AG09309 (cell line): ENCODE measurements around the gene CDHR3.

ENCODE experiments used
- DNase-seq: peaks from one replicate; pipeline ENCODE4 v3.0.0-alpha.2; 2010; ENCODE audit warnings: low read depth
- H3K4me3 ChIP-seq: 2 replicates; pipeline ENCODE4 v1.5.1; 2011; ENCODE audit warnings: mild to moderate bottlenecking, low read depth, low read length, moderate library complexity; ENCODE audit not compliant: control insufficient read depth
- TF ChIP-seq, protein P1 (sequence below): IDR thresholded peaks from 2 replicates; pipeline ENCODE4 v1.5.1; 2011; ENCODE audit warnings: mild to moderate bottlenecking, low read depth, low read length, inconsistent platforms; ENCODE audit not compliant: insufficient read depth, control insufficient read depth; ENCODE audit errors: missing control alignments

The CDHR3 gene

DNA sequence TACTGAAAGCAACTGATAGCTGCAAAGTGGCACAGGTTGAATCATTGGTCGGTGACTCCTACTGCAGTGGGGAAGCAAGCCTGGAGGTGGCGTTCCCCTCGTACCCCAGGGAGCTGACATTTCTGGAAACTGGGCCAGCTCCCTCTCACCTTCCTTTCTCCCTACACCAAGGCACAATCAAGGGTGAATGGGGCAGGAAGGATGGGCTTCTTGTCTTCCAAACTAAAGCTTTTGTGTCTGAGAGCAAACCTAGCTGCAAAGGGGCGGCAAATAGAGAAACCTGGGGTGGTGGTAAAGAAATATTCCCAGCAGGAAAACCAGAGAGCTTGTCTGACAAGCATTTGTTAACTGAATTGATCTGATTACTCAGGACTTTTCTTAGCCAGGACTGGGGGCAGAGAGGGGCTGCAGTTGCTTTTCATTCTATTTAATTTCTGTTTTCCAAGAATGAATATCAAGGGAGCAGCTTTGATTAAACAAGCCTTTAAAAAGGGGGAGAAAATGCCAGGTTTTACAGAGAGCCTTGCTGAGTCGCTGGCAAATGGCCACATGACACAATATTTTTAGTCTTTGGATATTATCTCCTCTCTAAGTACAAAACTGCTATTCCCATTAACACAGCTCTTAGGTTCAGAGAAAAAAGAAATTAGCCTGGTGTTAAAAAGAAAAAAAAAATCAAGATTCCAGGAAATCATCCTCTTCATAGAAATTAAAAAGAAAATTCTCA, 27.8 kb downstream of the CDHR3 start:
- no peak overlapping the region for H3K4me3 ChIP-seq
- TF ChIP-seq, protein P1, sequence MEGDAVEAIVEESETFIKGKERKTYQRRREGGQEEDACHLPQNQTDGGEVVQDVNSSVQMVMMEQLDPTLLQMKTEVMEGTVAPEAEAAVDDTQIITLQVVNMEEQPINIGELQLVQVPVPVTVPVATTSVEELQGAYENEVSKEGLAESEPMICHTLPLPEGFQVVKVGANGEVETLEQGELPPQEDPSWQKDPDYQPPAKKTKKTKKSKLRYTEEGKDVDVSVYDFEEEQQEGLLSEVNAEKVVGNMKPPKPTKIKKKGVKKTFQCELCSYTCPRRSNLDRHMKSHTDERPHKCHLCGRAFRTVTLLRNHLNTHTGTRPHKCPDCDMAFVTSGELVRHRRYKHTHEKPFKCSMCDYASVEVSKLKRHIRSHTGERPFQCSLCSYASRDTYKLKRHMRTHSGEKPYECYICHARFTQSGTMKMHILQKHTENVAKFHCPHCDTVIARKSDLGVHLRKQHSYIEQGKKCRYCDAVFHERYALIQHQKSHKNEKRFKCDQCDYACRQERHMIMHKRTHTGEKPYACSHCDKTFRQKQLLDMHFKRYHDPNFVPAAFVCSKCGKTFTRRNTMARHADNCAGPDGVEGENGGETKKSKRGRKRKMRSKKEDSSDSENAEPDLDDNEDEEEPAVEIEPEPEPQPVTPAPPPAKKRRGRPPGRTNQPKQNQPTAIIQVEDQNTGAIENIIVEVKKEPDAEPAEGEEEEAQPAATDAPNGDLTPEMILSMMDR = no peak
- no peak for DNase-seq

GRCh38 chr7:105992905-105993304, 29.8 kb downstream of the CDHR3 start:
- TF ChIP-seq, protein P1 = no peak
- no peak for DNase-seq
- H3K4me3 ChIP-seq = no peak overlapping the region

- no peak overlapping the region for H3K4me3 ChIP-seq
- TF ChIP-seq, protein P1 = no peak
- DNase-seq = no peak
Measured at GRCh38 chr7:105996860-105997737, 34.0 kb downstream of the CDHR3 start.

GRCh38 chr7:105999256-105999655, 36.2 kb downstream of the CDHR3 start:
- H3K4me3 ChIP-seq = no peak overlapping the region
- TF ChIP-seq, protein P1 = no peak
- no peak for DNase-seq

- no peak overlapping the region for H3K4me3 ChIP-seq
Measured at GRCh38 chr7:106001196-106001595, 38.1 kb downstream of the CDHR3 start.

GRCh38 chr7:106001886-106002285, 38.8 kb downstream of the CDHR3 start:
- H3K4me3 ChIP-seq = no peak overlapping the region
- TF ChIP-seq, protein P1 = no peak
- no peak for DNase-seq

More at GRCh38 chr7:106001196-106001595, 38.1 kb downstream of the CDHR3 start:
- DNase-seq = no peak
- TF ChIP-seq, protein P1 = no peak
